Skeletal muscle satellite cell (primary cell): ENCODE measurements around the gene TIGAR.

Experiments
- H3K27me3 ChIP-seq: 2 replicates; pipeline ENCODE4 v1.7.0; 2013; ENCODE audit warnings: low read length; ENCODE audit not compliant: control insufficient read depth, insufficient read depth
- H3K36me3 ChIP-seq: 2 replicates; pipeline ENCODE4 v1.7.0; 2013; ENCODE audit warnings: mild to moderate bottlenecking, control low read depth, low read length; ENCODE audit not compliant: insufficient read depth
- H3K4me1 ChIP-seq: 2 replicates; pipeline ENCODE4 v1.7.0; 2013; ENCODE audit warnings: low read length; ENCODE audit not compliant: control insufficient read depth, insufficient read depth
- H3K4me2 ChIP-seq: 2 replicates; pipeline ENCODE4 v1.7.0; 2013; ENCODE audit warnings: mild to moderate bottlenecking, low read length
- H3K4me3 ChIP-seq: 2 replicates; pipeline ENCODE4 v1.7.0; 2013; ENCODE audit warnings: low read length
- H3K9ac ChIP-seq: 2 replicates; pipeline ENCODE4 v1.7.0; 2013; ENCODE audit warnings: mild to moderate bottlenecking, low read depth, low read length, moderate library complexity
- H3K9me3 ChIP-seq: replicated peaks from 2 replicates; pipeline ENCODE4 v1.7.0; 2013; ENCODE audit warnings: mild to moderate bottlenecking, control low read depth, low read length

Gene TIGAR

DNA sequence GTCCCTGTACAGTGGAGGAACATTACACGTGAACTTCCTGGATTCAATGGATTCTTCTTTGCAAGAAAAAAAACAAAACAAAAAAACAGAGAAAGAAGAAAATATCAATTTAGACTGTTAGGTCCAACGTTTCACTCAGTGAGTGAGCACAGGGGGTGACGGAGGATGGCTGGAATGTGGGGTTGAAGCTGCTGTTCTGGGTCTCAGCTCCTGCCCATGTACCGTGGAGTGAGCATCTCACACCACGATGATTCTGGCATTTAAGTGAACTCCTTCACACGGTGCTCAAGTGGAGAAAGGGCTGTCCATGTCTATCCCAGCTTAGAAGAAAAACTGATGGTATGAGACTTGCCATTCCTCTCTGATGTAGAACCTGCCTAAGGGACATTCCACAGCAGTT lies 24.3 kb upstream of the TIGAR start:
- Histone ChIP-seq H3K27me3 (peaks cover 31% of the 10 kb centered on the region), H3K36me3 (no peaks in the 10 kb centered on the region)

DNA sequence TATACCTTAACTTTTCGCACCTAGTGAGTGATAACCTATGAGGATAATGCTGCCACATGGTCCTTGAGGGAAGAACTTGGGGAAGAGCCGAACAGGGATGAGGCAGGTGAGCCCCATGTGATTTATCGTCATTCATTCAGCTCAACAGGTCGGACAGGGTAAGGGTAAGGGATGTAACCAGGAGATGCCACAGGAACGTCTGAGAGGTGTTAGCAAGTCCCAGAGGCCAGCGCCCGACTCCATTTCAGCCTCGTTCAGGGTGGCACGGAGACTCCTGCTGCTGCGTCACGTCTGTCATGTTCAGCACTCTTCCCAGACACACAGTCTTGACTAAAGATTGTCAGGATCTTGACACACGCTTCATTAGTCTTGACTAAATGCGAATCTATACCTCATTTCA lies 23.4 kb upstream of the TIGAR start:
- H3K36me3 ChIP-seq: no peaks in the 10 kb centered on the region

More for the DNA sequence above, 24.3 kb upstream of the TIGAR start:
- Histone ChIP-seq H3K4me3 (no peak overlapping the region), H3K9ac (no peak overlapping the region), H3K4me2 (no peak overlapping the region), H3K9me3 (no peaks in the 10 kb centered on the region), H3K4me1 (no peaks in the 10 kb centered on the region)

DNA sequence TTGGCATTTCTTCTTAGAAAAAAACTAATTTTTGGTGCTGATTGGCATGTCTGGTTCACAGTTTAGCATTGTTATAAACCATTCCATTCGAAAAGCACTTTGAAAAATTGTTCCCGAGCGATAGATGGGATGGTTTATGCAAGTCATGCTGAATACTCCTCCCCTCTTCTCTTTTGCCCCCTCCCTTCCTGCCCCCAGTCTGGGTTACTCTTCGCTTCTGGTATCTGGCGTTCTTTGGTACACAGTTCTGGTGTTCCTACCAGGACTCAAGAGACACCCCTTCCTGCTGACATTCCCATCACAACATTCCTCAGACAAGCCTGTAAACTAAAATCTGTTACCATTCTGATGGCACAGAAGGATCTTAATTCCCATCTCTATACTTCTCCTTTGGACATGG lies 20.1 kb upstream of the TIGAR start:
- no peak overlapping the region for H3K4me3 ChIP-seq
- H3K4me2 ChIP-seq: no peak overlapping the region
- H3K4me1 ChIP-seq: no peaks in the 10 kb centered on the region
- H3K9me3 ChIP-seq: no peaks in the 10 kb centered on the region
- H3K9ac ChIP-seq: no peak overlapping the region
- H3K36me3 ChIP-seq: no peaks in the 10 kb centered on the region
- H3K27me3 ChIP-seq: peaks cover 54% of the 10 kb centered on the region

More for the DNA sequence above, 23.4 kb upstream of the TIGAR start:
- H3K4me3 ChIP-seq: no peak overlapping the region
- no peaks in the 10 kb centered on the region for H3K4me1 ChIP-seq
- H3K4me2 ChIP-seq: no peak overlapping the region
- no peaks in the 10 kb centered on the region for H3K9me3 ChIP-seq
- no peak overlapping the region for H3K9ac ChIP-seq
- H3K27me3 ChIP-seq: peaks cover 36% of the 10 kb centered on the region

GRCh38 chr12:4301932-4302501 lies 19.0 kb upstream of the TIGAR start:
- Histone ChIP-seq H3K36me3 (no peaks in the 10 kb centered on the region), H3K9me3 (no peaks in the 10 kb centered on the region), H3K9ac (no peak overlapping the region), H3K4me2 (no peak overlapping the region), H3K4me1 (no peaks in the 10 kb centered on the region), H3K4me3 (no peak overlapping the region), H3K27me3 (peaks cover 62% of the 10 kb centered on the region)

GRCh38 chr12:4302881-4303280 lies 18.1 kb upstream of the TIGAR start:
- Histone ChIP-seq H3K9ac (no peak overlapping the region), H3K36me3 (no peaks in the 10 kb centered on the region), H3K9me3 (no peaks in the 10 kb centered on the region), H3K4me3 (no peak overlapping the region), H3K4me2 (no peak overlapping the region), H3K27me3 (peaks cover 64% of the 10 kb centered on the region), H3K4me1 (no peaks in the 10 kb centered on the region)

- H3K4me1 ChIP-seq: no peaks in the 10 kb centered on the region
Measured at GRCh38 chr12:4303750-4304149, 17.3 kb upstream of the TIGAR start.

DNA sequence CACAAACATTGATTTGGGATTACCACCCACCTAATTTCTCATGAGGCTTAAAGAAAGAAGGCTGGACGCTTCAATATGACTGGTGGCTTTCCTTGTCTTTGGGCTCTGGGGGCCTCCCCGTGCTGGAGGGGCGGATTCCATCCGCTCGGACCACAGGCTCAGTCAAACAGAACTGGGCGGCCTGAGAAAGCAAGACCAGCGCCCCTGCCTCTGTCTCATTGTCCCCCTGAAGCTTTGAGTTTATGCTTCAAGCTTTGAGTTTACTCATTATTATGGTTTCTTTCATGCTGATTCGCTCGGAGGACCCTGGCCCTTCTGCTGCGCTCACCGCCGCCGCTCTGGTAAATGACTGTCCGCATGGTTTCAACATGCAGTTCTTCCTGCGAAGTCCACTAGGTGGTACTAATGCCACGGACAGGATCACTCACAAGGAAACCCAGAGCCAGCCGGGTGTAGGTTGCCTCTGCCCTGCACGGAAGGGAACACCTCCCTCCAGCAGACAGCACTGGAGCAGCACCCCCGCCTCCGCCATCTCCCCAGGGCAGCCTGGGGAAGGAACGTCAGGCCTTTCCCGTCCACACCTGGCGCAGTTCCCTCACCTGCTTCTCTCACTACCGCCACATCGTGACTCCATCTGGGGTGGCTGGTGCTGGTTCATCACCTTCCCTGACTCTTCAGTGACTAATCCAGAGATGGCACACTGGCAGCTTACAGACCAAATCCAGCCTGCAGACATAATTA lies 13.2 kb upstream of the TIGAR start:
- H3K4me2 ChIP-seq: no peak overlapping the region

More at GRCh38 chr12:4303750-4304149, 17.3 kb upstream of the TIGAR start:
- peaks cover 64% of the 10 kb centered on the region for H3K27me3 ChIP-seq
- no peak overlapping the region for H3K4me2 ChIP-seq
- H3K36me3 ChIP-seq: no peaks in the 10 kb centered on the region
- H3K9me3 ChIP-seq: no peaks in the 10 kb centered on the region
- H3K9ac ChIP-seq: no peak overlapping the region
- no peak overlapping the region for H3K4me3 ChIP-seq

GRCh38 chr12:4308334-4308950 lies 12.6 kb upstream of the TIGAR start:
- H3K9ac ChIP-seq: no peak overlapping the region
- H3K4me3 ChIP-seq: no peak overlapping the region
- no peaks in the 10 kb centered on the region for H3K9me3 ChIP-seq
- no peaks in the 10 kb centered on the region for H3K4me1 ChIP-seq
- no peak overlapping the region for H3K4me2 ChIP-seq
- H3K36me3 ChIP-seq: no peaks in the 10 kb centered on the region
- peaks cover 45% of the 10 kb centered on the region for H3K27me3 ChIP-seq

More for the DNA sequence above, 13.2 kb upstream of the TIGAR start:
- H3K9ac ChIP-seq: no peak overlapping the region
- H3K4me3 ChIP-seq: no peak overlapping the region
- no peaks in the 10 kb centered on the region for H3K36me3 ChIP-seq
- no peaks in the 10 kb centered on the region for H3K9me3 ChIP-seq
- H3K27me3 ChIP-seq: peaks cover 52% of the 10 kb centered on the region
- no peaks in the 10 kb centered on the region for H3K4me1 ChIP-seq

GRCh38 chr12:4311776-4312175 lies 9.2 kb upstream of the TIGAR start:
- Histone ChIP-seq H3K4me2 (no peak overlapping the region), H3K4me1 (no peaks in the 10 kb centered on the region), H3K9ac (no peak overlapping the region), H3K36me3 (no peaks in the 10 kb centered on the region), H3K27me3 (peaks cover 16% of the 10 kb centered on the region), H3K9me3 (no peaks in the 10 kb centered on the region), H3K4me3 (no peak overlapping the region)

DNA sequence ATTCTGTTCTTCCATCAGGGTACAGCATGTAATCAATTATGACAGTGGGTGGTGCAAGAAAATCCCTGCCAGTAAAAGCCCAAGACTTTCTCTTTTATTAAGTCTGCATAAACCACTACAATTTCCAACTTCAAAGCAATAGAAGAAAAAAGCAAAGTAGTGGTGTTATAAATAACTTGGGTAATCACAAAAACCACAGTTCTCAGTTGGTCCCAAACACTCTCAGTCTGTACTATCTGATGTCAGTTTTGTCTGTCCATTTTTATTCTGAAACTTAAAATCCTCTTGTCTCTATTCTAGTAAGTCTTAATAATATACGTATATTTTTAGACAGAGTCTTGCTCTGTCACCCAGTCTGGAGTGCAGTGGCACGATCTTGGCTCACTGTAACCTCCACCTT lies 8.8 kb upstream of the TIGAR start:
- Histone ChIP-seq H3K36me3 (no peaks in the 10 kb centered on the region), H3K9ac (no peak overlapping the region), H3K4me2 (no peak overlapping the region), H3K4me1 (no peaks in the 10 kb centered on the region), H3K9me3 (no peaks in the 10 kb centered on the region), H3K4me3 (no peak overlapping the region), H3K27me3 (peaks cover 12% of the 10 kb centered on the region)

DNA sequence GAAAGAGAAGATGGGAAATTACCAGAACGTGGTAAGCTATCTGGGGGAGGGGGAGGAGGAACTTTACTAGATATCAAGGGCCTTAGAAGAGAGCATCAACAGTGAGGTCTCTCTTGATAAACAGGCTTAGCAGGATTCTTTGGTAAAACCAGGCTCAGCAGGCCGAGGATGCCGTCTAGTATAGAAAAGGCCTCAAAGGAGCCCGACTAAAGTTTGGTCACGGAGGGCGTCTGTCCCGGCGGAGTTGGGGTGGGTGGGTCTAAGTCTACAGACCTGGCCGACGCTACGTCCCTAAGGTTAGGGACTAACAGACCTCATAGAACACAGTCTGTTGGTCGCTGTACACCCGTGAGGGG lies 538 bp upstream of the TIGAR start:
- Histone ChIP-seq H3K9ac (peak overlapping the region; percentile 72), H3K4me2 (peak overlapping the region; percentile 81), H3K4me3 (peak overlapping the region; percentile 94), H3K27me3 (no peaks in the 10 kb centered on the region), H3K9me3 (no peaks in the 10 kb centered on the region), H3K36me3 (peaks cover 3% of the 10 kb centered on the region), H3K4me1 (peaks cover 12% of the 10 kb centered on the region)
